ENCODE data around the gene RASD2. TPM values are rescaled to one million over a fixed set of nuclear protein-coding genes. Genes with fewer than 3 reads are reported as not detected.

RASD2 gene
- total RNA-seq, 1 donor: not detected

- TF ChIP-seq CTCF (IDR thresholded peaks at IDR 0.05; ENCODE audit: insufficient read depth, low read depth, low read length): no peak
- H3K4me3 ChIP-seq (ENCODE audit: low read depth, low read length): no peak overlapping the region
- DNase-seq (ENCODE audit: low read depth): no peak
These were observed 49.1 kb downstream of the RASD2 start for GRCh38 chr22:35589756-35590093.

- no peak overlapping the region for H3K4me3 ChIP-seq (ENCODE audit: low read depth, low read length)
- no peak for TF ChIP-seq CTCF (IDR thresholded peaks at IDR 0.05; ENCODE audit: insufficient read depth, low read depth, low read length)
- no peak for DNase-seq (ENCODE audit: low read depth)
These were observed 50.1 kb downstream of the RASD2 start for GRCh38 chr22:35590634-35591295.

GRCh38 chr22:35591714-35592417 is 51.2 kb downstream of the RASD2 start:
- TF ChIP-seq CTCF (IDR thresholded peaks at IDR 0.05; ENCODE audit: insufficient read depth, low read depth, low read length): no peak
- DNase-seq (ENCODE audit: low read depth): no peak
- no peak overlapping the region for H3K4me3 ChIP-seq (ENCODE audit: low read depth, low read length)

GRCh38 chr22:35592418-35592967 is 51.9 kb downstream of the RASD2 start:
- no peak for TF ChIP-seq CTCF (IDR thresholded peaks at IDR 0.05; ENCODE audit: insufficient read depth, low read depth, low read length)
- H3K4me3 ChIP-seq (ENCODE audit: low read depth, low read length): no peak overlapping the region
- DNase-seq (ENCODE audit: low read depth): no peak

GRCh38 chr22:35593071-35593890 is 52.6 kb downstream of the RASD2 start:
- no peak for DNase-seq (ENCODE audit: low read depth)
- TF ChIP-seq CTCF (IDR thresholded peaks at IDR 0.05; ENCODE audit: insufficient read depth, low read depth, low read length): no peak
- no peak overlapping the region for H3K4me3 ChIP-seq (ENCODE audit: low read depth, low read length)

- no peak for DNase-seq (ENCODE audit: low read depth)
- H3K4me3 ChIP-seq (ENCODE audit: low read depth, low read length): no peak overlapping the region
- TF ChIP-seq CTCF (IDR thresholded peaks at IDR 0.05; ENCODE audit: insufficient read depth, low read depth, low read length): no peak
These were observed 53.4 kb downstream of the RASD2 start for GRCh38 chr22:35593891-35594470.

Data from fibroblast of villous mesenchyme (primary cell).